Myocyte (in vitro differentiated cells): Measurements from ENCODE around the gene RBCK1. TPM values are rescaled to one million over a fixed set of nuclear protein-coding genes. Genes with fewer than 3 reads are reported as not detected.

Experiments used
- DNase-seq: peaks from one replicate; pipeline ENCODE4 v3.0.0-alpha.2; 2012; ENCODE audit warnings: low read depth
- total RNA-seq: library from RNA; depleted of rRNA; stranded (reverse); fragments of >200 nt; gene quantifications from 2 replicates; pipeline ENCODE4 v1.2.3, GENCODE V29; 2014

The RBCK1 gene
- total RNA-seq, 1 donor from 2014 or later, result 85.1 TPM

DNA sequence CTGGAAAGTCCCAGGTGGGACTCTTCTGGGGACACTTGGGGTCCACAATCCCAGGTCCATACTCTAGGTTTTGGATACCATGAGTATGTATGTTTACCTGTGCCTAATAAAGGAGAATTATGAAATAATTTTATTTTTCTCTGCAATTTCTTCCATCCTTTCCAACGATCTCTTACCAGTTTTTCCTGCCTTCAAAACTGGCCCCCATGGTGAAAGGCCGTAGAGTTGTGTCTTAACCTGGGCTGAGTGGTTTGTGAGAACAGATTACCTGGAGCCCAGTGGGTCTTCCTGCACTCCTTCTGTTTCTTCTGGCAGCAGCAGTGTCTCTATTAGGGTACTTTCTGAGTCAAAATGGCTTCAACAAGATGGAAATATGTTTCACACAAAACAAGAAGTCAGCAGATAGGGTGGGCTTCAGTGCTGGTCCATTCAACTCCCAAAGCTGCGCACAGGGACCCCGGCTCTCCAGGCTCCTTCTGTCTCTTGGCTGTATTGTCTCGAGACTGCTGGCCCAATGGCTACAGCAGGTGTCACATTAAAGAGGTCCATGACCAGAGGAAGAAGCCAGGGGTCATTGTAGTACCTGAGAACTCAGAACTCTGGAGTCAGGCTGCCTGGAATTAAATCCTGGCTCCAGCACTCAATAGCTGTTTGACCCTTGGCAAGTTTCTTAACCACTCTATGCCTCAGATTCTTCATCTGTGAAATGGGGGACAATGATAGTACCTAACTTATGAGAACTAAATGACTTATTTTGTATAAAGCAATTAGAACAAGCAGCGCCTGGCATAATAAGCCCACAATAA lies 10.5 kb upstream of the RBCK1 start:
- DNase-seq, result no peak

DNA sequence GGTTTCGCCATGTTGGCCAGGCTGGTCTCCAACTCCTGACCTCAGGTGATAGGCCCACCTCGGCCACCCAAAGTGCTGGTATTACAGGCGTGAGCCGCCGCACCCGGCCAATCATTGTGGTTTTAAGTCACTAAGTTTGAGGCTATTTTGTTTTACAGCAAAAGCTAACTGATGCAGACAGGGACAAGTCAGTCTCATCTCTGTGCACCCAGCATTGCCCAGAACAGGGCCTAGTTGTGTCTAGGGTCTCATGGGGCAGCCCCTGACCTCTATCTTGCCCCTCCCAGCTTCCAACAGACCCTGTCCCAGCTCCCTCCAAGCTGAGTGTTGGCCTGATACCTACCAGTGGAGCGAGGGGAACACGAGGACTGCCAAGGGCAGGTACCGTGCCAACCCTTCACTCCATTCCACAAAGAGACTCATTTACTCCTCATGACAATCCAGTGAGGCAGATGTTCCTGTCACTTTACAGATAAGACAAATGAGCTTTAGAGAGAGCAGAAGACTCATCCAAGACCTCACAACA lies 8.9 kb upstream of the RBCK1 start:
- no peak for DNase-seq

DNA sequence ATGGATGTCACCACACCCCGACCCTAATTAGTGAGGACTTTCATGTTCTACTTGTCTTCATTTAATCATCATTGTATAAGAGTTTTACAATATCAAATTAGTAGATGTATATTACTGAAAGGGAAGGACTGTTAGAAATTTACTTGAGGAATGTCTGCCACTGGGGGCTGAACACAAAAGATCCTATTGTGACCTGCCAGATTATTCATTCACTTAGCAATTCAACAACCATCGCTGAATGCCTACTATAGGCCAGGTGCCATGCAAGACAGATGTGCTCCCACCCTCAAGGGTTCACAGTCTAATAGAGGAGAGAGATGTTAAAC lies 8.0 kb upstream of the RBCK1 start:
- DNase-seq, result no peak

DNA sequence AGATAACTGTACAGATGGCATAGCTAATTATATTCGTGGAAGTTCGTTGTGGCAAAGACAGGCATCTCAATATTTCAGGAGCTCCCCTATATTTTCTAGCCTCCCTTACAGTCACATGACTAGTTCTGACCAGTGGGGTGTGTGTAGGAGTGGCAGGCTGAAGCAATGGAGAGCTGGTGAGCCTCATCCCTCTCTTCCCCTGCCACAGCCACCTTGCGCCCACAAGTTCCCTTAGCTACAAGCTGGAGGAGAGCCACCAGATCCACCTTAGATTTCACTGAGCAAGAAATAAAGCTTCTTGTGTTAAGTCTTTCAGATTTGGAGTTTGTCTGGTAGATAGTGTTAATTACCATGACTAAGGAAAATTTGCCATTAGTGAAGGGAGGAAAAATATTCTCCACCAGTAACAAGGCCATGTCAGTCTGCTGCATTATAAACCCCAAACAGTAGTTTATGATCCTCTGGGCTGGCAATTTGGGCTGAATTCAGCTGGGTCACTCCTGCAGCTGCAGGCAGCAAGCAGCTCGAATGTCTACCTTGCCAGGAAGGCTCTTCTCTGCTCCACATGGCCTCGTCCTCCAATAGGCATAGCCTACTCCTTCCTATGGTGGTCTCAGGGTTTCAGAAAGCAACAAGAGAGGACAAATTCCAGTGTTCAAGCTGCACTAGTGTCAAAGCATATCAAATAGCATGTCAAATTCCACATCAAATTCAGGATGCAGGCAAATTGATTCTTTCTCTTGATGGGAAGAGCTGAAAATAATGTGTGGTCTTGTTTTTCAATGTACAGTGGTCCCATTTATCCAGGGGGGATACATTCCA lies 7.4 kb upstream of the RBCK1 start:
- DNase-seq, result no peak

DNA sequence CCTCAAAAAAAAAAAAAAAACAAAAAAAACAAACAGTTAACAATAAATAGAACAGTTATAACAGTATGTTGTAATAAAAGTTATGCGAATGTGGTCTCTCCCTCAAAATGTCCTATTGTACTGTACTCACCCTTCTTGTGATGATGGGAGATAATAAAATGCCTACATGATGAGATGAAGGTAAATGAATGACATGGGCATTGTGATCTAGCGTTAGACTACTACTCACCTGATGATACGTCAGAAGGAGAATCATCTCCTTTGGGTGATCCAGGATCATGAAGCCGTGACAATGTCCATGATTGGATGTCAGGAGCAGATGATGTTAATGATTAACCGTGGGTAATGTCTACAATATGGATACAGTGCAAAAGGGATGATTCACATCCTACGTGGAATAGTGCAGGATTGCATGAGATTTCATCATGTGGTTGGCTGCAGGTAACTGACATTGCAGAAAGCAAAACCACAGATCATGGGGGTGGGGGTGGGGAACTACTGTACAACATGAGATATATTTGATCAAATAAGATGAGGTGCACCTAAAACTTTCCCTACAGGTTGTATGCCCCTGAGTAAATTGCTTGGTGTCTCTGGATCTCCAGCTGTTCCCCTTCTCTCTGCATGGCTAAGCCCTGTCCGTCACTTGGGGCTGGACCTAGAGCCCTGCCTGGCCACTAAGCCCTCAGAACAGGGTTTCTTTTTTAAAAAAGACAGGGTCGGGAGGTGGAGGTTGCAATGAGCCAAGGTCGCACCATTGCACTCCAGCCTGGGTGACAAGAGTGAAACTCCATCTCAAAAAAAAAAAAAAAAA lies 6.2 kb upstream of the RBCK1 start:
- no peak for DNase-seq

DNA sequence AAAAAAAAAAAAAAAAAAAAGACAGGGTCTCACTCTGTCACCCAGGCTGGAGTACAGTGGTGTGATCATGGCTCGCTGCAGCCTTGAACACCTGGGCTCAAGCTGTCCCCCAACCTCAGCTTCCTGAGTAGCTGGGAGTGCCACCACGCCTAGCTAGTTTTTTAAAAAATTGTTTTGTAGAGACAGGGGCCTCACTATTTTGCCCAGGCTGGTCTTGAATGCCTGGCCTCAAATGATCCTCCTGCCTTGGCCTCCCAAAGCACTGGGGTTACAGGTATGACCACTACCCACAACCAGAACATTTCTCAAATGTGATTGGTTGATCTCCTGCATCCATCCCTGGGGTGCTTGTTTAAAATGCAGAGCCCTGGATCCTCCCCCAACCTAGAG lies 5.6 kb upstream of the RBCK1 start:
- no peak for DNase-seq

DNA sequence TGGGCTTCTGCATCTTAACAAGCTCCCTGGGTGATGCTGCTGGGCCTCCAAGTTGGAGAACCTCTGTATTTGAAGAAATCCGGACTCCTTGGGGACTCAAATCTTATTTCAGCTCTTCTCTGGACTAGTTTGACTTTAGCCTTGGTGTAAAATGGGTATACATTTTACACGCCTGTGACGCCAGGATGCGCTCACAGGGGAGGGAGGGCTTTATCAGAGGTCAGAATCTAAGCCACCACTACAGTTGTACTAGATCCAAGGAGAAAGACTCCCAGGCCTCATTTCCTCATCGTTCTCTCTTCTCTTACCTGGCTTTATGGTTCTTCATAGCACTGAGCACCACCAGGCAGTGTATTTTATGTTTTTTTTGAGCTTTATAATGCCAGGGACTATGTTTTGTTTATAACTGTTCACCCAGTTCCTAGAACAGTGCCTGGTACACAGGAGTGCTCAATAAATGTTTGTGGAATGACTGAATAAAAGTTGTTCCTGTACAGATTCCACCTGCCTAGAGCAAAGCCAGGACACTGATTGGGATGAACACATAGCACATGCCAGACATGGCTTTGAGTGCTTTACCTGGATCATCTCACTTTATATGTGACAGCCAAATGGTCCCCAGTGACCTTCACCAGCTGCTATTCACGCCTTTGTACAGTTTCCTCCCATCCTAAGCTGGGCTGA lies 5.1 kb upstream of the RBCK1 start:
- DNase-seq, result no peak

DNA sequence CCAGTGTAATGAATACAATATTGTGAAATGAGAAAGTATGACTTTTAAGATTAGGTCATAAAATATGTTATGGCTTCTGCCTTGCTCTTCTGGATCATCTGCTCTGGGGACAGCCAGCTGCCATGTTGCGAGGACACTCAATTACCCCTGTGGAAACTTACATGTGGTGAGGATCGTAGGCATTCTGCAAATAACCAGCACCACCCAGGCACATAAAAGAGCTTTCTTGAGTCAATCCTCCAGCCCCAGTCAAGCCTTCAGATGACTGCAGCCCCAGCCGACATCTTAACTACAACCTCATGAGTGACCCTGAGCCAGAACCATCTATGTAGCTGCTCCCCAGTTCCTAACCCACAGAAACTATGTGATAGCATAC lies 4.5 kb upstream of the RBCK1 start:
- DNase-seq, result no peak

DNA sequence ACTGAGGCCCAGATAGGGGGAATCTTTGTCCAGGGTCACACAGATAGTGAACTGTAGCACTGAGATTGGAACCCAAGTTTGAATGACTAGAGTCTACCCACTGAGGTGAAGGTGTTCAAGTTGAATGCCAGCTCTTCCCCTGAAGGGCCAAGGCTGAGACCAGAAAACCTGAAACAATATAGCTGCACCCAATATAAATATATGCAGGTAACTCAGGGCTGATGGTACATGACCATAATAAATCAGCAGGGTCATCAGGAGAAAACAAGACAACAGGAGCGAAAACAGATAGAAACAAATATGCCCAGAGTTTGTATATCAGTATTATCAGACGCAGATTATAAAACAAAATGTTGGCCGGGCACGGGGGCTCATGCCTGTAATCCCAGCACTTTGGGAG lies 4.0 kb upstream of the RBCK1 start:
- no peak for DNase-seq

DNA sequence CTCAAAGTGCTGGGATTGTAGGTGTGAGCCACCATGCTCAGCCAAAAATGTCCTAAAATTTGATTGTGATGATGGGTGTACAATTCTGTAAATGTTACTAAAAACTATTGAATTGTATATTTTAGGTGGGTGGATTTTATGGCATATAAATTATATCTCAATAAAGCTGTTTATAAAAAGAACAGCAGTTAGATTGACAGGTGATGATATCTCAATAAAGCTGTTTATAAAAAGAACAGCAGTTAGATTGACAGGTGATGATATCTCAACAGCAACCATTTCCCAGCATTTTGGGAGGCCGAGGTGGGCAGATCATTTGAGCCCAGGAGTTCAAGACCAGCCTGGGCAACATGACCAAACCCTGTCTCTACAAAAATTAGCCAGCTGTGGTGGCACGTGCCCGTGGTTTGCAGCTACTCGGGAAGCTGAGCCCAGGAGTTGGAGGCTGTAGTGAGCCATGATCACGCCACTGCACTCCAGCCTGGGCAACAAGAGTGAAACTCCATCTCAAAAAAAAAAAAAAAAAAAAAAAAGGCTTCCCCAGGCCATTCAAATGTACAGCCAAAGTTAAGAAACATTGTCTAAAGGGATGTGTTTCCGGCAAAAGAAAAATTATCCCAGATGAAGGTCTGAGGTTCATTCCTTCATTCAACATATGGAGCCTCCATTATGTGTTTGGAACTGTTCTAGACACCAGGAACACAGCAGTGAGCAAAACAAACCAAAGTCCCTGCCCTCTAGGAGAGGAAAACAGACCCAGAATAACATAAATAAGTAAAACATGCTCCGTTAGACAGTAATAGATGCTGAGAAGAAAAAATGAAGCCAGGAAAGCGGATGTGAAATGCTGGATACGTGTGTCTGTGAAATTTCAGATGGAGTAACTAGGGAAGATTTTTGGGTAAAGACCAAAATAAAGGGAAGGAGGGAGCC lies 1.6 kb upstream of the RBCK1 start:
- DNase-seq, result no peak

DNA sequence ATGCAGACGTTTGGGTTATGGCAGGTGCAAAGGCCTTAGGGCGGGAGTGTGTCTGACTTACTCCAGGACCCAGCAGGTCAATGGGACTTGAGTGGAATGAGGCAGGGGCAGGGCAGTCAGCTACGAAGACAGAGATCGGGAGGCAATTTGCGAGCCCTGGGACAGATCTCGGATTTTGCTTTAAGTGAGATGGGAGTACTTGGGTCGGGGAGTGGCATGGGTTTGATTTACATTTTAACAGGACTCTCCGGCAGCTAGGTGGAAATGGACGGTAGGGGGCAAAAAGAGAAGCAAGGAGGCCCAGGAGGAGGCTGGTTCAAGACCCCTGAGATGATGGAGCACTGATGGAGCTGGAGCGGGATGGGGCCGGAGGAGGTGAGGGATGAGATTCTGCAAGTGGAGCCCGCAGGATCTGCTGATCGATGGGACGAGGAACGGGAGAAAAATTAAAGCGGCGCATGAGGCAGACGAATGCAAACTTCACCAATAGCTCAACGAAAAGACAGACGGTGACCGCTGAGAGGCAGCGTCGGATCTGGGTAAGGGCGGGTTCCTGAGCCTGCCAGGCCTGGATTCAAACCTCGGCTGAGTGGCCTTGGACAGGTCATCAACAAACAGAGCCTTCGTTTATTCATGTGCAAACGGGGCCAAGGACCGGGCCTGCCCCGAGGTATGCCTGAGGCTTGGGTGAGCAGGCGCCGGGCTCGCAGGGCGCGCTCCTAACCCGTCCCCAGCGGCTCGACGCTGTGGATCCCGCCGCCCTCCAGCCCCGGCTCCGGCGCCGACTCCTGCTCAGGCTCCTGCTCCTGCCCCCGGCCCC lies 756 bp upstream of the RBCK1 start:
- DNase-seq, result peak; percentile 78

DNA sequence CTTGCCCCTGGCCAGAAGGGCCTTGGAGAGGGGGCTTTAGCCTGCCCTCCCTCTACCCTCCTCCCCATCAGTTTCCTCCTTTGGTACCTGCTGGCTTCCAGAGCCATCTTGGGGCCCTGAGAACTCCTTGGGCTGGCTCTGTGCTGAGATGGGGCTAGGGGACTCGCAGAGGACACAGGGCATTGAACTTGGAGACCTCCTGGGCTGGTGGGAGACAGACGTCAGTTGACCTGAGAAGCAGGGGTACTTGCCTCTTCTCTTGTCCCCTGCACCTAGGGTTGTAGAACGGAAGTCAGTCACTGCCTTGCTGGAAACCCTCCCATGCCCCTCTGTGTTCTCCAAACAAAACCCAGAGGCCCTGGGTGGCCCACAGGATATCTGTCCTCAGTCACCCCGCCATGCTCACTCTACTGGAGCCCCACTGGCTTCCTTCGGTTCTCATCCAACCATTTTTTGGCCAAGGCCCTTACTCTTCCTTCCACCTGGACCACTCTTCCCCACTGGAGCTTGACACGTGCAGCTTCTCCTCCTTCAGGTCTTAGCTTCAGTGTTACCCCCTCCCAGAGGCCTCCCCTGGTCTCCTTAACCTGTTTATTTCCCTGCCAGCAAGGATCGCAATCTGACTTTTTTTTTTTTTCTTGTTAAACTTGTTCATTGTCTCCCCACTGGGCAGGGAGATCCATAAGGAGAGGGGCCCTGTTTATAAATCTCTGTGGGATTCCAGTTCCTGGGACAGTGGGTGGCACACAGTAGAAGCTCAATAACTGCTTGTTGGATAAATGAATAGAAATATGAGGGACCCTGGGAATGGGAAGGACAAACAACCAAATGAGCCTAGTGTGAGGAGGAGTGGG lies 971 bp downstream of the RBCK1 start:
- DNase-seq, result no peak

DNA sequence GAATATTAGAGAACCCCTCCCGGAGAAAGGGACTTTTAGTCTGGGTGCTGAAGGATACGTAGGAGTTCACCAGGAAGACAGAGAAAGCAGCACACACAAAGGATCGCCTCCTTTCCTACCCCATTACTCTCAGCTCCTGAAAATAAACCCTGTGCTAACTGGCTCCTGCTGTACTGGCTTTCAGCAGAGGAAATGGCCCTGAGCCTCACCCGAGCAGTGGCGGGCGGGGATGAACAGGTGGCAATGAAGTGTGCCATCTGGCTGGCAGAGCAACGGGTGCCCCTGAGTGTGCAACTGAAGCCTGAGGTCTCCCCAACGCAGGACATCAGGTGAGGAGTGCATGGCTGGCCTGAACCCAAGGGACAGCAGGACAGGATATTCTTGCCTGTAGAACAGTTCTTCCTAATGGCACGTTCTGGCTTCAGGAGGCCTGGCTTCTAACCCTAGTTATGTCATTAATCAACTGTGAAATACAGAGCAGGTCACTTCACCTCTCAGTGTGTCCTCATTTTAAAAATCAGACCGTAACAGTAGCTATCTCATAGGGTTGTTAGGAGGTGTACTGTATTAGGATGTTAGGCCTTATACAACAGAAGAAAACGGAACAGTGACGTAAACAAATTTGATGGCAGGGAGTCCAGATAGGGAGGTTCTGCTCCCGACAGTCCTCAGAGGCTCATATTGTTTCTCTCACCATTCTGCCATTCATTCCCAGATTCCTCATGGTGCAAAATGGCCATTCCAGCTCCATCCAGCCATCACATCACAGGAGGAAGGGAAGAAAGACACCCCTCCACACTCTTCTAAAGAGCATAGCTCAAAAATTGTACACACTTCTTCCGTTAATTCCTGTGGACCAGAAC lies 1.8 kb downstream of the RBCK1 start:
- peak; percentile 75 for DNase-seq

DNA sequence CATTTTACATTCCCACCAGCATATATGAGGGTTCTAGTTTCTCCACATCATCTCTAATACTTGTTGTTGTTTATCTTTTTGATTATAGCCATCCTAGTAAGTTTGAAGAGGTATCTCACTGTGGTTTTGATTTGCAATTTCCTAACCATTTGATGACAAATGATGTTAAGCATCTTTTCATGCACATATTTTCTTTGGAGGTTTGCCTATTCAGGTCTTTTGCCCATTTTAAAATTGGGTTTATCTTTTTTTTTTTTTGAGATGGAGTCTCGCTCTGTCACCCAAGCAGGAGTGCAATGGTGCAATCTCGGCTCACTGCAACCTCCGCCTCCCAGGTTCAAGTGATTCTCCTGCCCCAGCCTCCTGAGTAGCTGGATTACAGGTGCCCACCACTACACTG lies 4.0 kb downstream of the RBCK1 start:
- no peak for DNase-seq

DNA sequence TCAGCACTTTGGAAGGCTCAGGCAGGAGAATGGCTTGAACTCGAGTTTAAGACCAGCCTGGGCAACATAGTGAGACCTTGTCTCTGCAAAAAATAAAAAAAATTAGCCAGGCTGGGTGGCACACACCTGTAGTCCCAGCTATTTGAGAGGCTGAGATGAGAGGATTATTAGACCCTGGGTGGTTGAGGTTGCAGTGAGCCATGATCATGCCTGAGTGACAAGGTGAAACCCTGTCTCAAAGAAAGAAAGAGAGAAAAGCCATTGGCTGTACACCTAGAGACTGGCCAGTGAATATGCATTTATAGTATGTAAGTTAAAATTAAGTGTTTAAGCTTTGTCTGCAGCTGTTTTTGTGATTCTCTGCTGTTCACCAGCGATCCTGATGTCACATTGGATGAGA lies 6.1 kb downstream of the RBCK1 start:
- no peak for DNase-seq

DNA sequence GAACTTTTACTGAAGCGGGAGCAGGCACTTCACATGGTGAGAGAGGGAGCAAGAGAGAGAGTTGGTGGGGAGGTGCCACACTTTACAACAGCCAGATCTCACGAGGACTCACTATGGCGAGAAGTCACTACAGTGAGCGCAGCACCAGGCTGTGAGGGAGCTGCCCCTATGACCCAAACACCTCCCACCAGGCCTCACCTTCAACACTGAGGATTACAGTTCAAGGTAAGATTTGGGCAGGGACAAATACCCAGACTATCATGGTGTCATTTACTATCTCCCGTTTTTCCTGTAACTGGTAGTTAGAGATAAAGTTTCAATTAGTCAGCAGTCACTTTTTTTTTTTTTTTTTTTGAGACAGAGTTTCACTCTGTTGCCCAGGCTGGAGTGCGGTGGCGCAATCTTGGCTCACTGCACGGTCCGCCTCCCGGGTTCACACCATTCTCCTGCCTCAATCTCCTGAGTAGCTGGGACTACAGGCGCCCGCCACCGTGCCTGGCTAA lies 7.8 kb downstream of the RBCK1 start:
- no peak for DNase-seq
